Measurements from ENCODE around the gene MRPL46. TPM values are rescaled to one million over a fixed set of nuclear protein-coding genes. Genes with fewer than 3 reads are reported as not detected.

The MRPL46 gene
- total and polyA plus RNA-seq, 2 of the 4 experiments (the other 2 are of a cell fraction), result 14.2 to 24.2 TPM

DNA sequence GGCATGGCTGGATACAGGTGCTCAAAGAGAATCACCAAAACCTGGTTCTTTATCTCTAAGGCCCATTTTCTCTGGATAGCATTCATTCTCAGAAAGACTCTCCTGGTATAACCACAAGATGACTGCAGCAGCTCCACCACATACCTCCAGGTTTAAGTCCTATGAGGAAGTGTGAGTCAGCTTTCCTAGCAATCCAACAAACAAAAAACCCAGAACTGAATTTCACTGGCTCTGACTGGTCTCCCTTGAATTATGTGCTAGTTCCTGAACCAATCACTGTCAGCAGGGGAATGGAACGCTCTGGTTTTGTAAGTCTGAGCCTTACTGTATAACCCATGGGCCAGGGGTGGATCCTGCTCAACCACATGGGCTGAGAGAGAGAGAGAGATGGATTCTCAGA, 27.2 kb downstream of the MRPL46 start:
- Histone ChIP-seq H3K4me3 (ENCODE audit: insufficient read depth, low read depth, low read length) (no peak overlapping the region), H2AK5ac (ENCODE audit: low read depth, low read length) (no peak overlapping the region), H2BK20ac (ENCODE audit: low read depth, low read length) (no peak overlapping the region), H2BK5ac (ENCODE audit: low read depth, low read length, poor library complexity, severe bottlenecking) (no peak overlapping the region), H3K79me1 (ENCODE audit: low read depth in 1 of 2, low read length in 2 of 2) (no peaks in the 10 kb centered on the region), H2BK120ac (ENCODE audit: low read depth, low read length) (no peak overlapping the region), H2AK9ac (replicated peaks; ENCODE audit: low read depth, low read length, poor library complexity) (no peak overlapping the region), H2AFZ (replicated peaks; ENCODE audit: low read length, poor library complexity) (no peak overlapping the region), H3K9me1 (ENCODE audit: insufficient read depth, low read length) (no peaks in the 10 kb centered on the region), H3K4me2 (ENCODE audit: low read depth, low read length) (no peak overlapping the region), H4K5ac (ENCODE audit: low read depth, low read length) (no peak overlapping the region), H3K18ac (ENCODE audit: low read depth, low read length) (no peak overlapping the region), H3K4me1 (ENCODE audit: control insufficient read depth, insufficient read depth, low read length) (no peaks in the 10 kb centered on the region), H4K8ac (ENCODE audit: low read depth in 2 of 2, low read length in 2 of 2) (no peak overlapping the region), H3K27me3 (ENCODE audit: control insufficient read depth, insufficient read depth, low read length) (no peaks in the 10 kb centered on the region), H2BK15ac (ENCODE audit: low read depth, low read length) (no peak overlapping the region), H3K9me3 (ENCODE audit: control insufficient read depth, insufficient read depth, low read length) (peaks cover 3% of the 10 kb centered on the region), H3K27ac (ENCODE audit: insufficient read depth, low read length) (no peak overlapping the region), H3K56ac (ENCODE audit: extremely low read depth, insufficient read depth, low read length) (no peak overlapping the region), H3K9ac (ENCODE audit: low read depth, low read length) (no peak overlapping the region), H3K4ac (ENCODE audit: low read depth, low read length) (no peak overlapping the region), H3K14ac (replicated peaks; ENCODE audit: low read depth, low read length) (no peak overlapping the region), H4K20me1 (ENCODE audit: insufficient read depth, low read length) (no peaks in the 10 kb centered on the region), H3K36me3 (ENCODE audit: control insufficient read depth, insufficient read depth, low read length) (no peaks in the 10 kb centered on the region), H3K23ac (ENCODE audit: low read depth, low read length) (no peak overlapping the region), H4K91ac (ENCODE audit: insufficient read depth, low read depth, low read length) (no peak overlapping the region)
- CTCF ChIA-PET, result no interaction called here
- no TSS peak for BruUV-seq (replicated peaks)
- intact Hi-C loops (cut with micrococcal nuclease) (no loop called here), in situ Hi-C loops (cut with MboI; ENCODE audit: low sequenced_read_pairs) (no loop called here), dilution Hi-C loops (cut with HindIII; ENCODE audit: low sequenced_read_pairs, unreplicated experiment) (no loop called here)
- POLR2A ChIA-PET (ENCODE audit: unreplicated experiment), result no interaction called here
- peak; percentile 78 for DNase-seq
- ATAC-seq (ENCODE audit: low read depth), result peak; percentile 69
- no CpG with 5 or more reads among the region's 1 CpG for WGBS, 2 experiments (ENCODE audit: extremely low coverage in 2 of 2, insufficient read length in 1 of 2)
- TF ChIP-seq NFE2L2 (IDR thresholded peaks at IDR 0.05; ENCODE audit: low read depth, low read length), result no peak
- TF ChIP-seq POLR2A (IDR thresholded peaks at IDR 0.05; ENCODE audit: low read depth, low read length), result no peak
- TF ChIP-seq MXI1 (IDR thresholded peaks at IDR 0.05; ENCODE audit: borderline replicate concordance, low read depth, low read length), result no peak
- TF ChIP-seq, protein P1, sequence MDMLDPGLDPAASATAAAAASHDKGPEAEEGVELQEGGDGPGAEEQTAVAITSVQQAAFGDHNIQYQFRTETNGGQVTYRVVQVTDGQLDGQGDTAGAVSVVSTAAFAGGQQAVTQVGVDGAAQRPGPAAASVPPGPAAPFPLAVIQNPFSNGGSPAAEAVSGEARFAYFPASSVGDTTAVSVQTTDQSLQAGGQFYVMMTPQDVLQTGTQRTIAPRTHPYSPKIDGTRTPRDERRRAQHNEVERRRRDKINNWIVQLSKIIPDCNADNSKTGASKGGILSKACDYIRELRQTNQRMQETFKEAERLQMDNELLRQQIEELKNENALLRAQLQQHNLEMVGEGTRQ (IDR thresholded peaks at IDR 0.05; ENCODE audit: low read depth, low read length), result no peak
- TF ChIP-seq RCOR1 (IDR thresholded peaks at IDR 0.05; ENCODE audit: insufficient replicate concordance, low read length), result no peak
- TF ChIP-seq SMC3 (IDR thresholded peaks at IDR 0.05; ENCODE audit: low read depth, low read length), result no peak
- no peak for TF ChIP-seq MAFK (IDR thresholded peaks at IDR 0.05; ENCODE audit: low read depth, low read length)
- TF ChIP-seq RAD21 (IDR thresholded peaks at IDR 0.05; ENCODE audit: low read length), result no peak
- TF ChIP-seq, protein P2, sequence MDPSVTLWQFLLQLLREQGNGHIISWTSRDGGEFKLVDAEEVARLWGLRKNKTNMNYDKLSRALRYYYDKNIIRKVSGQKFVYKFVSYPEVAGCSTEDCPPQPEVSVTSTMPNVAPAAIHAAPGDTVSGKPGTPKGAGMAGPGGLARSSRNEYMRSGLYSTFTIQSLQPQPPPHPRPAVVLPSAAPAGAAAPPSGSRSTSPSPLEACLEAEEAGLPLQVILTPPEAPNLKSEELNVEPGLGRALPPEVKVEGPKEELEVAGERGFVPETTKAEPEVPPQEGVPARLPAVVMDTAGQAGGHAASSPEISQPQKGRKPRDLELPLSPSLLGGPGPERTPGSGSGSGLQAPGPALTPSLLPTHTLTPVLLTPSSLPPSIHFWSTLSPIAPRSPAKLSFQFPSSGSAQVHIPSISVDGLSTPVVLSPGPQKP (IDR thresholded peaks at IDR 0.05; ENCODE audit: borderline replicate concordance, low read depth, low read length), result no peak
- TF ChIP-seq MAZ (IDR thresholded peaks at IDR 0.05; ENCODE audit: borderline replicate concordance, low read depth, low read length), result no peak
- no peak for TF ChIP-seq BHLHE40 (IDR thresholded peaks at IDR 0.05; ENCODE audit: low read depth, low read length)
- TF ChIP-seq FOS (IDR thresholded peaks at IDR 0.05; ENCODE audit: low read depth, low read length), result no peak
- TF ChIP-seq CHD1 (IDR thresholded peaks at IDR 0.05; ENCODE audit: low read depth, low read length), result no peak
- TF ChIP-seq RFX5 (IDR thresholded peaks at IDR 0.05; ENCODE audit: low read depth, low read length), result no peak
- no peak for TF ChIP-seq CEBPB (IDR thresholded peaks at IDR 0.05; ENCODE audit: low read depth, low read length)
- TF ChIP-seq, protein P3, sequence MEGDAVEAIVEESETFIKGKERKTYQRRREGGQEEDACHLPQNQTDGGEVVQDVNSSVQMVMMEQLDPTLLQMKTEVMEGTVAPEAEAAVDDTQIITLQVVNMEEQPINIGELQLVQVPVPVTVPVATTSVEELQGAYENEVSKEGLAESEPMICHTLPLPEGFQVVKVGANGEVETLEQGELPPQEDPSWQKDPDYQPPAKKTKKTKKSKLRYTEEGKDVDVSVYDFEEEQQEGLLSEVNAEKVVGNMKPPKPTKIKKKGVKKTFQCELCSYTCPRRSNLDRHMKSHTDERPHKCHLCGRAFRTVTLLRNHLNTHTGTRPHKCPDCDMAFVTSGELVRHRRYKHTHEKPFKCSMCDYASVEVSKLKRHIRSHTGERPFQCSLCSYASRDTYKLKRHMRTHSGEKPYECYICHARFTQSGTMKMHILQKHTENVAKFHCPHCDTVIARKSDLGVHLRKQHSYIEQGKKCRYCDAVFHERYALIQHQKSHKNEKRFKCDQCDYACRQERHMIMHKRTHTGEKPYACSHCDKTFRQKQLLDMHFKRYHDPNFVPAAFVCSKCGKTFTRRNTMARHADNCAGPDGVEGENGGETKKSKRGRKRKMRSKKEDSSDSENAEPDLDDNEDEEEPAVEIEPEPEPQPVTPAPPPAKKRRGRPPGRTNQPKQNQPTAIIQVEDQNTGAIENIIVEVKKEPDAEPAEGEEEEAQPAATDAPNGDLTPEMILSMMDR (conservative IDR thresholded peaks at IDR 0.05; ENCODE audit: low read depth, low read length), result no peak
